ENCODE results near the gene RYR1.

The RYR1 gene

DNA sequence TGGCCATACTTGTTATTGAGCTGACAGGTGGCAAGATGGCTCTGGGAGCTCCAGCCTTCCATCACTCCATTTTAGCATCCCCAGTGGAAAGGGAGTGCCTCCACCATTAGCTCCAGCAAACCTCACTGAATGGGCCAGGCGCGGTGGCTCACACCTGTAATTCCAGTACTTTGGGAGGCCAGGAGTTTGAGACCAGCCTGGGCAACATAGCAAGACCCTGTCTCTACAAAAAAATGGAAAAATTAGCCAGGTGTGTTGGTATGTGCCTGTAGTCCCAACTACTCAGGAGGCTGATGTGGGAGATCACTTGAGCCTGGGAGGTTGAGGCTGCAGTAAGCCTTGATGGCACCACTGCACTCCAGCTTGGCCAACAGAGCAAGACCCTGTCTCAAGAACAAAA is 98.0 kb downstream of the RYR1 start:
- POLR2A ChIA-PET: no interaction called here
- Histone ChIP-seq H3K9me3 (ENCODE audit: control insufficient read depth, insufficient read depth, low read depth, low read length) (no peaks in the 10 kb centered on the region), H3K4me1 (ENCODE audit: control insufficient read depth, insufficient read depth, low read length) (no peaks in the 10 kb centered on the region), H3K36me3 (ENCODE audit: control insufficient read depth in 2 of 2, insufficient read depth in 1 of 2, low read length in 2 of 2) (no peaks in the 10 kb centered on the region), H3K4me3 (ENCODE audit: low read depth, low read length) (no peak overlapping the region), H3K27ac (ENCODE audit: extremely low read depth, low read depth, low read length) (no peak overlapping the region)
- CTCF ChIA-PET: interaction anchor here (3.4 to 10.0 kb wide), 2 partner anchors 13 to 17 kb away, joined by 19 to 40 read pairs; no protein-coding TSS in a partner anchor
- TF ChIP-seq ZNF24 (tag by site-specific recombination; IDR thresholded peaks at IDR 0.05): no peak
- no peak for TF ChIP-seq ZNF510 (tag by site-specific recombination; IDR thresholded peaks at IDR 0.05; ENCODE audit: insufficient replicate concordance)
- TF ChIP-seq ZNF302 (tag by site-specific recombination; IDR thresholded peaks at IDR 0.05; ENCODE audit: low read depth): no peak
- TF ChIP-seq ZNF433 (tag by site-specific recombination; IDR thresholded peaks at IDR 0.05; ENCODE audit: low read depth): no peak
- no peak for TF ChIP-seq ZNF658 (tag by site-specific recombination; IDR thresholded peaks at IDR 0.05)
- TF ChIP-seq ZNF121 (tag by site-specific recombination; IDR thresholded peaks at IDR 0.05): peak; percentile 98
- TF ChIP-seq BCL11A (tag by site-specific recombination; IDR thresholded peaks at IDR 0.05; ENCODE audit: low read depth): no peak

DNA sequence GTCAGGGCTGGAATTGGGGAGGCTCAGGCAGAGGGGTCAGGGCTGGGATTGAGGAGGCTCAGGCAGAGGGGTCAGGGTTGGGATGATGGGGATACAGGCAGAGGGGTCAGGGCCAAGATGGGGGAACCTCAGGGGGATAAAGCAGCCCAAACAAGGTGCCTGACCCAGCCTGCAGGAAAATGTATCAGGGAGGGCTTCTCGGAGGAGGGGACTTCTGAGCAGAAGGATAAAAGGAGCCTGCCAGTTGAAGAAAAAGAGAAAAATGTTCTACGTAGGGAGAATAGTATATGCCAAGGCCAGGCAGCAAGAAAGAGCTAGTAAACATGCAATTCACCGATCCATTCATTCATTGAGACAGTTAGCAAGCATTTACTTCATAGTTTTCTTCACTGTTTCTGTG is 99.4 kb downstream of the RYR1 start:
- POLR2A ChIA-PET: interaction anchor here (0.7 kb wide), 1 partner anchor 413 kb away, joined by 6 read pairs; no protein-coding TSS in a partner anchor
- Histone ChIP-seq H3K4me3 (ENCODE audit: low read depth, low read length) (no peak overlapping the region), H3K4me1 (ENCODE audit: control insufficient read depth, insufficient read depth, low read length) (no peaks in the 10 kb centered on the region), H3K36me3 (ENCODE audit: control insufficient read depth in 2 of 2, insufficient read depth in 1 of 2, low read length in 2 of 2) (no peaks in the 10 kb centered on the region), H3K9me3 (ENCODE audit: control insufficient read depth, insufficient read depth, low read depth, low read length) (no peaks in the 10 kb centered on the region), H3K27ac (ENCODE audit: extremely low read depth, low read depth, low read length) (no peak overlapping the region)
- TF ChIP-seq ZNF791 (tag by site-specific recombination; IDR thresholded peaks at IDR 0.05) (no peak), ZNF248 (tag by site-specific recombination; IDR thresholded peaks at IDR 0.05) (no peak), ZFP37 (tag by site-specific recombination; IDR thresholded peaks at IDR 0.05) (no peak), ZNF394 (tag by site-specific recombination; IDR thresholded peaks at IDR 0.05; ENCODE audit: borderline replicate concordance) (no peak), YY2 (tag by site-specific recombination; IDR thresholded peaks at IDR 0.05) (no peak), ZNF148 (tag by site-specific recombination; IDR thresholded peaks at IDR 0.05; ENCODE audit: borderline replicate concordance) (no peak)
- TF ChIP-seq, protein P1, sequence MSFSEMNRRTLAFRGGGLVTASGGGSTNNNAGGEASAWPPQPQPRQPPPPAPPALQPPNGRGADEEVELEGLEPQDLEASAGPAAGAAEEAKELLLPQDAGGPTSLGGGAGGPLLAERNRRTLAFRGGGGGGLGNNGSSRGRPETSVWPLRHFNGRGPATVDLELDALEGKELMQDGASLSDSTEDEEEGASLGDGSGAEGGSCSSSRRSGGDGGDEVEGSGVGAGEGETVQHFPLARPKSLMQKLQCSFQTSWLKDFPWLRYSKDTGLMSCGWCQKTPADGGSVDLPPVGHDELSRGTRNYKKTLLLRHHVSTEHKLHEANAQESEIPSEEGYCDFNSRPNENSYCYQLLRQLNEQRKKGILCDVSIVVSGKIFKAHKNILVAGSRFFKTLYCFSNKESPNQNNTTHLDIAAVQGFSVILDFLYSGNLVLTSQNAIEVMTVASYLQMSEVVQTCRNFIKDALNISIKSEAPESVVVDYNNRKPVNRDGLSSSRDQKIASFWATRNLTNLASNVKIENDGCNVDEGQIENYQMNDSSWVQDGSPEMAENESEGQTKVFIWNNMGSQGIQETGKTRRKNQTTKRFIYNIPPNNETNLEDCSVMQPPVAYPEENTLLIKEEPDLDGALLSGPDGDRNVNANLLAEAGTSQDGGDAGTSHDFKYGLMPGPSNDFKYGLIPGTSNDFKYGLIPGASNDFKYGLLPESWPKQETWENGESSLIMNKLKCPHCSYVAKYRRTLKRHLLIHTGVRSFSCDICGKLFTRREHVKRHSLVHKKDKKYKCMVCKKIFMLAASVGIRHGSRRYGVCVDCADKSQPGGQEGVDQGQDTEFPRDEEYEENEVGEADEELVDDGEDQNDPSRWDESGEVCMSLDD (tag by site-specific recombination; IDR thresholded peaks at IDR 0.05): no peak
- CTCF ChIA-PET: interaction anchor here (1.1 to 10.0 kb wide), 3 partner anchors 11 to 102 kb away, joined by 3 to 40 read pairs (median 11); no protein-coding TSS in a partner anchor

DNA sequence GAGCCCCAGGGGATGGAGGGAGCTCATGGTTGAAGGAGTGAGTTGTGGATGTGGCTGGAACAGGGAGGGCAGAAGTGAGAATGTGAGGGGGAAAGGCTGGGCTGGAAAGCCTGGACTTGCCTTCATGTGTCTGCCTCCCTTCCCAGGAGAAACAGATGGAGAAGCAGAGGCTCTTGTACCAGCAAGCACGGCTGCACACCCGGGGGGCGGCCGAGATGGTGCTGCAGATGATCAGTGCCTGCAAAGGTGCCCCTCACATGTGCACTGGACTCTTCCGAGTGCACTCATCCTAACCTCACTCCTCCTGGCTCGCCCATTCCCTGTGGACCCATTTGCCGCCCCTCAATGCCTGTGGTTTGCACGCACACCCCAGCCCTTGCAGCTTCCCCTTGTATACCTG is 101.1 kb downstream of the RYR1 start:
- POLR2A ChIA-PET: interaction anchor here (1.6 kb wide), 1 partner anchor 9 kb away, joined by 4 read pairs; no protein-coding TSS in a partner anchor
- CTCF ChIA-PET: interaction anchor here (0.6 to 10.0 kb wide), 4 partner anchors 9 to 132 kb away, joined by 3 to 40 read pairs (median 4); partner anchors contain the start of gene FAM98C
- H3K27ac ChIP-seq (ENCODE audit: extremely low read depth, low read depth, low read length): no peak overlapping the region
- 0 out of 2 replicates have a peak, but pooled peaks cover 3% of the 10 kb centered on the region for H3K4me1 ChIP-seq (ENCODE audit: control insufficient read depth, insufficient read depth, low read length)
- no peak overlapping the region for H3K4me3 ChIP-seq (ENCODE audit: low read depth, low read length)
- H3K36me3 ChIP-seq (ENCODE audit: control insufficient read depth in 2 of 2, insufficient read depth in 1 of 2, low read length in 2 of 2): no peaks in the 10 kb centered on the region
- no peaks in the 10 kb centered on the region for H3K9me3 ChIP-seq (ENCODE audit: control insufficient read depth, insufficient read depth, low read depth, low read length)
- TF ChIP-seq, protein P2, sequence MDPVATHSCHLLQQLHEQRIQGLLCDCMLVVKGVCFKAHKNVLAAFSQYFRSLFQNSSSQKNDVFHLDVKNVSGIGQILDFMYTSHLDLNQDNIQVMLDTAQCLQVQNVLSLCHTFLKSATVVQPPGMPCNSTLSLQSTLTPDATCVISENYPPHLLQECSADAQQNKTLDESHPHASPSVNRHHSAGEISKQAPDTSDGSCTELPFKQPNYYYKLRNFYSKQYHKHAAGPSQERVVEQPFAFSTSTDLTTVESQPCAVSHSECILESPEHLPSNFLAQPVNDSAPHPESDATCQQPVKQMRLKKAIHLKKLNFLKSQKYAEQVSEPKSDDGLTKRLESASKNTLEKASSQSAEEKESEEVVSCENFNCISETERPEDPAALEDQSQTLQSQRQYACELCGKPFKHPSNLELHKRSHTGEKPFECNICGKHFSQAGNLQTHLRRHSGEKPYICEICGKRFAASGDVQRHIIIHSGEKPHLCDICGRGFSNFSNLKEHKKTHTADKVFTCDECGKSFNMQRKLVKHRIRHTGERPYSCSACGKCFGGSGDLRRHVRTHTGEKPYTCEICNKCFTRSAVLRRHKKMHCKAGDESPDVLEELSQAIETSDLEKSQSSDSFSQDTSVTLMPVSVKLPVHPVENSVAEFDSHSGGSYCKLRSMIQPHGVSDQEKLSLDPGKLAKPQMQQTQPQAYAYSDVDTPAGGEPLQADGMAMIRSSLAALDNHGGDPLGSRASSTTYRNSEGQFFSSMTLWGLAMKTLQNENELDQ (tag by site-specific recombination; IDR thresholded peaks at IDR 0.05; ENCODE audit: low read depth): no peak
- no peak for TF ChIP-seq REST (tag by site-specific recombination; IDR thresholded peaks at IDR 0.05)
- no peak for TF ChIP-seq ZNF24 (tag by site-specific recombination; IDR thresholded peaks at IDR 0.05)
- TF ChIP-seq PATZ1 (tag by site-specific recombination; IDR thresholded peaks at IDR 0.05): no peak
- no peak for TF ChIP-seq BCL11A (tag by site-specific recombination; IDR thresholded peaks at IDR 0.05; ENCODE audit: low read depth)

Measured in HEK293 (cell line).